ENCODE measurements around the gene CAMTA1.

DNA sequence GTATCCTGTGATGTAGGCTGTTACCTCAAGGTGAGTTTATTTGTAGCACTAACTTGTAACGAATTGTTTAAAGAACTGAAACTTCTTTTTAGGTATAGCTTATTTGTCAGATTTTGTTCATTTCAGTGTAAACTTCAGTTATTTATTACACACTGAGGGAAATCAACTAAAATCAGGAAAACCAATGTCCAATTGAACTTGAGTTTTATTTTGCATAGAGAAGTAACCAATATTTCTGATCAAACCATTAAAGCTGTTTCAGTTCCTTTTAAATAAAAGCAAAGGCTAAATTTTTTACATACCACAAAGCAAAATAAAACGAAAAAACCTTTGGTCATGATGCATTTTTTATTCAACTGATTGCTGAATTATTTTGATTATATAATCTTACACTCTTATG lies 103.6 kb downstream of the CAMTA1 start:
- TF ChIP-seq POLR2AphosphoS5 (IDR thresholded peaks at IDR 0.05; ENCODE audit: low read depth, low read length) (no peak), RAD21 (IDR thresholded peaks at IDR 0.05; ENCODE audit: low read length) (no peak), MXI1 (IDR thresholded peaks at IDR 0.05; ENCODE audit: low read depth, low read length) (no peak)
- TF ChIP-seq, protein P1, sequence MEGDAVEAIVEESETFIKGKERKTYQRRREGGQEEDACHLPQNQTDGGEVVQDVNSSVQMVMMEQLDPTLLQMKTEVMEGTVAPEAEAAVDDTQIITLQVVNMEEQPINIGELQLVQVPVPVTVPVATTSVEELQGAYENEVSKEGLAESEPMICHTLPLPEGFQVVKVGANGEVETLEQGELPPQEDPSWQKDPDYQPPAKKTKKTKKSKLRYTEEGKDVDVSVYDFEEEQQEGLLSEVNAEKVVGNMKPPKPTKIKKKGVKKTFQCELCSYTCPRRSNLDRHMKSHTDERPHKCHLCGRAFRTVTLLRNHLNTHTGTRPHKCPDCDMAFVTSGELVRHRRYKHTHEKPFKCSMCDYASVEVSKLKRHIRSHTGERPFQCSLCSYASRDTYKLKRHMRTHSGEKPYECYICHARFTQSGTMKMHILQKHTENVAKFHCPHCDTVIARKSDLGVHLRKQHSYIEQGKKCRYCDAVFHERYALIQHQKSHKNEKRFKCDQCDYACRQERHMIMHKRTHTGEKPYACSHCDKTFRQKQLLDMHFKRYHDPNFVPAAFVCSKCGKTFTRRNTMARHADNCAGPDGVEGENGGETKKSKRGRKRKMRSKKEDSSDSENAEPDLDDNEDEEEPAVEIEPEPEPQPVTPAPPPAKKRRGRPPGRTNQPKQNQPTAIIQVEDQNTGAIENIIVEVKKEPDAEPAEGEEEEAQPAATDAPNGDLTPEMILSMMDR (IDR thresholded peaks at IDR 0.05) = no peak
